Neural progenitor cell (in vitro differentiated cells): ENCODE data around the gene ZMYM4.

Experiments used
- CTCF ChIP-seq: fragments of 200-600 bp; sonication (generic); IDR thresholded peaks from 2 replicates; pipeline ENCODE4 v1.5.1; 2017; ENCODE audit warnings: antibody characterized with exemption, mild to moderate bottlenecking
- EZH2 ChIP-seq: fragments of 200-600 bp; sonication (generic); IDR thresholded peaks from 2 replicates; pipeline ENCODE4 v1.6.1; 2017; ENCODE audit warnings: antibody characterized with exemption, mild to moderate bottlenecking, moderate library complexity
- EZH2phosphoT487 ChIP-seq: fragments of 200-600 bp; sonication (generic); IDR thresholded peaks from 2 replicates; pipeline ENCODE4 v1.6.1; 2017; ENCODE audit warnings: antibody characterized with exemption

- TF ChIP-seq EZH2phosphoT487 (no peak), CTCF (no peak), EZH2 (no peak)
Observed at GRCh38 chr1:35454176-35454575, 185.7 kb downstream of the ZMYM4 start.
